GM18519 (cell line): ENCODE measurements around the gene S100PBP.

Source experiments
- ATAC-seq: cut with Tn5 transposase; IDR thresholded peaks from one replicate; pipeline ENCODE4 v1.9.1; 2021; ENCODE audit warnings: mild to moderate bottlenecking, moderate library complexity; ENCODE audit not compliant: unreplicated experiment, low FRiP score

S100PBP gene

GRCh38 chr1:32885676-32886003 lies 68.2 kb downstream of the S100PBP start:
- ATAC-seq: no peak

DNA sequence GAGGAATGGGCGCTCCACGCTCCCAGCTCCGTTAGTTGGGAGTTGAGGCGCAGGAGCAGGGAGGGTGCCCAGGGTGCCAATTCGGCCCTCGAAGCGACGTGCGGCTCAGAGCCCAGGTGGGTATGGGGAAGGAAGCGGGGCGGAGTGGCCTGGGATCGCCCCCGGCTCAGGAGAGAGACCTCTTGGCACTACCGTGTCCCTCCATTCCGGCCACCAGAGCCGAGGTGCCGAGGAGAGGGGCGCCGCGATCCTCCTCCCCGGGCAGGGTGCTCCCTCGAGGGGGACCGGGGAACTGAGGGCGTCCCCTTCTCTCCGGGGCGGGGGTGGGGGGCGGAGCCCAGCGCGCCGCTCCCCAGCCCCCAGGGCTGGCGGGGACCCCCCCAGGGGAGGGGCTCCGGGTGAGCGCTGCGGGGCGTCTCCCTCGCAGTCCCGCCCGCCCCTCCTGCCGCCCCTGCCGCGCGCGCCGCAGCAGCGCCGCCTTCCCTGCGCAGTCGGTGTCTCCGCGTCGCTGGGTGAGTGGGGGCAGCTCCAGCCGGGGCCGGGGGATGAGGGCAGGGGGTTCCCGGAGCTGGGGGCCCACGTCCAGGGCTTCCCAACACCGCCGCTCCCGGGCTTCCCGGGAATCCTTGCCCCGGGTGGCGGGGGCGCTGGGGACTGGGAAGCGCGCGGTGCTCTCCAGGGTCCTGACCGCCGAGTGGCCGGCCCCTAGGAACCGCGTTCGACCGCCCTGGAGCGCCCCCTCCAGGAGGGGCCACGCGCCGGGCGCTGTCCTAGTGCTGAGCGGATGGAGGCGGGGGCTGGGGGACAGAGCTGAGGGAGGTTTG lies 68.8 kb downstream of the S100PBP start, which contains the start of gene HPCA:
TSS of gene HPCA (plus strand) at position 488 of the 824 bp plus-strand sequence. CDS start 2,408 bp downstream, outside the sequence.
- no peak for ATAC-seq

DNA sequence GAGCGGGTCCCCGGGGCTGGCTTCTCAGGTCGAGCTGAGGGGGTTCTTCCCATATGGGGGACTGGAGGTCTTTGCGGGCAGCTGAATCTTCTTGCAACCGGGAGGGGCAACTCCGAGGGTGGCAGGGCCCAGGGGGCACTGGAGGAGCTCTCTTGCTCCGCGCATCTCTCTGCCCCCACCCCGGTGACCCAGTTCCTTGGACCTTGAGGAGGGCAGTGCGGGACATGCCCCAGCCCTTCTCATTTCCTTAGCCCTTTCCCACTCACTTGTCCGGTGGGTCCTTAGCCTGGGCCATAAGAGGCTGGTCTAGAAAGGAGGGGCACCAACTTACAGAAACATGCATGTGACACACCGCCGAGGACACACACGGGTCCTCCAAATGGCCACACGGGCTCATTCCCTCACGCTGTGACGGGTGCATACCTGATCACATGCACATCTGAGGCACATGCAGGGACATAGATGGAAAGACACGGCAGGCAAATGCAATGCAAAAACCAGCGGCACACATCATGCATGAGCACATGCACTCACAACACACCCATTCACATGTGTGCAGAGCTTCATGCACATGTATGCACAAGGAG lies 69.5 kb downstream of the S100PBP start:
- no peak for ATAC-seq

DNA sequence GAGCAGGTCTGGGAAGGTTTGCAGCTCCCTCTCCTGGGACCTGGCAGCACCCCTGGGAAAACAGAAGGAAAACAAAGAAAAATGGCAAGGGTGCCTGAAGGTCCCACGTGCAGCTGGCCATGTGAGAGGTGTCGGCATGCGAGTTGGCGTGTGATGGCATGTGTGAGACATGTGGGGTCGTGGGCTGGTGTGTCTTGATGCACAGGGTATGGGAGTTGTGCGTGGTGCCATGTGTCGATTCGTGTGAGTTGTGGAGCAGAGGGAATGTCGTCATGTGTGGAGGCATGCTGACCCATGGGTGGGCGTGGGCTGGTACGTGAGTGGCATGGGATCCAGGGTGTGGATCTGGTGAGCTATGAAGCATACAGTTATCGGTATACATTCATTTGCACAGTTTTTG lies 70.2 kb downstream of the S100PBP start:
- ATAC-seq: no peak

GRCh38 chr1:32888134-32888533 lies 70.7 kb downstream of the S100PBP start:
- no peak for ATAC-seq

GRCh38 chr1:32888677-32889420 lies 71.4 kb downstream of the S100PBP start:
- no peak for ATAC-seq

DNA sequence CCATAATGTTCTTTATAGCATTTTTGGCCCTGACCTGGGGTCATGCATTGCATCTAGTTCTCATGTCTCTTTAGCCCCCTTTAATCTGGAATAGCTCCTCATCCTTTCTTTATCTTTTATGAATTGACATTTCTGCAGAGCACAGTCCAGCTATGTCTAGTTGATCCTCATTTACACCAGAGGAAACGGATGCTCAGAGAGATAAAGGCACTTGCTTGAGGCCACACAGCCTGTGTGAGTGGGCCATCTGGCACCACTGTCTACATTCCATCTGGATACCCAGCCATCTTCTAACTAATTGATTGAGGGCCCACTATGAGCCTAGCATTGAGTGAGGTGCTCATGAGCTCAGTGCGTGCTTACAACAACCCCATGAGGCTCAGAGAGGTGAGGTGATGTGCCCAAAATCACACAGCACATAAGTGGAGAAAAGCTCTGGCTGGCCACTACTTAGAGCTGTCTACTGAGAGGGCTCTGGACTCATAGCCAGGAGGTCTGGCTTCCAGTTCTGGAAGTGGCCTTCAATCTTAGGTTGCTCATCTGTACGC lies 72.4 kb downstream of the S100PBP start:
- no peak for ATAC-seq

DNA sequence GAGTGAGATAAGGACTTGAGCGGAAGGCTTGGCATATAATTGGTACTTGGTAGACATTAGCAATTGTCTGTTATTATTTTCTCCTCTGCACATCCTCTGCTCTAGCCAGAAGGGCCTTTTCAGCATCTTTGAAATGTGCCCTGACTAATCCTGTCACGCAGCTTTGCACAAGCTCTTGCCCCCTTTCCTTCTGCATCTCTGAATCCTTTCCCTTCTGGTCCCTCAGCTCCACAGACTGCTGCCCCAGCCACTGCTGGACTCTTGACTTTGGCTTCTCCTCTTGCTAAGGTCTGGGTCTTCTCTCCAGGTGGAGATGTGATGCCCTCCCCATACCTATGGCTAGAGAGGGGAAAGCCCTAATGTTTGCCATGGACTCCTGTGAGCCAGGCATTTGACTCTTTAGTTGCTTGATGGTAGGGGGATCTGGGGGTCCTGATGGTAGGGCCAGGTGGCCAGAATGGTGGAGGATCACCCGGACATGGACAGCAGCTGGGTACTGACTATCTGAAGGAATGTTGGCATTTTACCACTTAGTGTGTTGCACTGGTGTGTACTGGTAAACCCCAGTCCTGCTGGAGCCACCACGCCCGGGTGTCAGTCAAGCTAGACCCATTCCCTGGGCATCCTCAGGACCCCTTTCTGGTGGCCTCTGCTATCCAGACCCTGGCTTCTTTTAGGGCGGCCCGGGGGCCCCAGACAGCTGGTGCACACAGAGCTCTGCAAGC lies 73.2 kb downstream of the S100PBP start:
- no peak for ATAC-seq

DNA sequence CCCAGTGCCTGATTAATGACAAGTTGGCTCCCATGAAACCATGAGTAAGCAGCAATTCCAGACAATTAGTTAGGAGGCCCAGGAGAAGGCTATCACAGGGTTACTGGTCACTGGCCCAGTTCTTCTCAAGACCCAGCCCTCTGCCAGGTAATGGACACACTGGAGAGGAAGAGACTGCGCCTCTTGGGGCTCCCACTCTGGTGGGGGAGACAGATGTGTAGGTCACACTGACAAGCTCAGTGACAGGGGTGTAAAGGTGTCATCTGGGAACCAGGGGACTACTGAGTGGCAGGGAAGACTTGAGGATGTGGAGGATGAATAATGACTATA lies 73.8 kb downstream of the S100PBP start:
- no peak for ATAC-seq

GRCh38 chr1:32891630-32892029 lies 74.2 kb downstream of the S100PBP start:
- ATAC-seq: no peak

DNA sequence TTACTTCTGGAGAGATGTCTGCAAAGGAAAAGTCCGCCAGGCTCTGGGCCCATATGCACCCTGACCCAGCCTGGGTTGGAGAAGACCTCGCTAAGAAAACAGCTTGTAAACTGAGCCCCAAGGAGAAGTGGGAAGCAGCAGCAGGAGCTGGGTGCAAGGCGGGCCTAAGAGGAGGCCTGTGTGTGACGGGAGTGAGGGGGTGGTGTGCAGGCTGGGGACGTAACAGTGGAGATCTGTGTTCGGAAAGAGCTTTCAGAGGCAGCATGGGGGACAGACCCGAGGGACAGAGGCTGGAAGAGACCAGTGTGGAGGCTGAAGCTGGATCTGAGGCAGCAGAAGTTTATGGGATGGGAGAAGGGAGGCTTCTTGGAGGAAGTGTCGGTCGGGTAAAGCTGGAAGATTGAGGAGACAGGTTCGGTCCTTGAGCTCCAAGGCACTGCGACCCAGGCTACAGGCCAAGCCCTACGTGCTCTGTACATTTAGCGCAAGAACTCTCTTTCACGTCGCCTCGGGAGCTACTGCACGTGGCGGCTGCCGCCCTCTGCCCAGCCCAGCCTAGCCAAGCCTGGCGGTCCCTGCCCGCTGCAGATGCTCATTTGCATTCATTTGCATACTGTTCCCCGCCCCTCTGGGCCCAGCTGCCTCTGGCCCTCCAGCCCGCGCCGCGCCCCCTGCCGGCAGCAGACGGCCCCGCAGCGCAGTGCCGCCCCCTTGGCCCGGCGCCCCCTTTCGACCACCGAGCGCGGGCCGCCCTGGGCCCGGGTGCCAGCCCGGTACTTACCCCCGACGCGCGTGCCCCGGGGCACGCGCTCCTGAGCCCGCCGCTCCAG lies 75.1 kb downstream of the S100PBP start:
- no peak for ATAC-seq

DNA sequence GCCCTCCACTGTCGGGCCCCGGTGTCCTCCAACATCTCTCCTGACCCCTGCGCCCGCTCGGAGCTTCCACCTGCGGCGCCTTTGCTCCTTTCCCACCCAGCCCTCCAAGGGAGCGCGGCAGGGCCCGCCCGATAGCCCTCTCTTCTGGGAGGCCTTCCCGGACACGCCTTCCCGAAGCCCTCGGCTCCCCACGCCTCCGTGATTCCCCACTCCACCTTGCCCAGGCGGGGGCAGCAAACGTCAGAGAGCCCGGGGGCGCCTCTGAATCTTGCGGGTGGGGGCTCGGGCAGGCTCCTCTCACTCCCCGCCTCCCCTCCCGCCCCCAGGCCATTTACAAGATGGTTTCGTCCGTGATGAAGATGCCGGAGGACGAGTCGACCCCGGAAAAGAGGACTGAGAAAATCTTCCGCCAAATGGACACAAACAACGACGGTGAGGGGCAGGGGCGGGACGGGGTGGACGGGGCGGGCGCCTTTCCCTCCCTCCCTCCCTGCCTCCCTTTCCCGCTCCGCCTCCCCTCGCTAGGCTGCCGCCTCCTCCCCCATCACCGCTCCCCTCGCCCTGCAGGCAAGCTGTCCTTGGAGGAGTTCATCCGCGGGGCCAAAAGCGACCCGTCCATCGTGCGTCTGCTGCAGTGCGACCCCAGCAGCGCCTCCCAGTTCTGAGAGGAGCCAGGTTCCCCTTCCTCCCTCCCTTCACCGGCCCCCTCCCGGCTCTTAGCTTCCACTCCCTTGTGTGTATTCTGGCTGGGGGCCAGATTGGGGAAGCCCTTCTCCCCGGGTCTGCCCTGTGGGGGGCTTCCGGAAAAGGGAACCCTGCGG lies 76.0 kb downstream of the S100PBP start:
- no peak for ATAC-seq

DNA sequence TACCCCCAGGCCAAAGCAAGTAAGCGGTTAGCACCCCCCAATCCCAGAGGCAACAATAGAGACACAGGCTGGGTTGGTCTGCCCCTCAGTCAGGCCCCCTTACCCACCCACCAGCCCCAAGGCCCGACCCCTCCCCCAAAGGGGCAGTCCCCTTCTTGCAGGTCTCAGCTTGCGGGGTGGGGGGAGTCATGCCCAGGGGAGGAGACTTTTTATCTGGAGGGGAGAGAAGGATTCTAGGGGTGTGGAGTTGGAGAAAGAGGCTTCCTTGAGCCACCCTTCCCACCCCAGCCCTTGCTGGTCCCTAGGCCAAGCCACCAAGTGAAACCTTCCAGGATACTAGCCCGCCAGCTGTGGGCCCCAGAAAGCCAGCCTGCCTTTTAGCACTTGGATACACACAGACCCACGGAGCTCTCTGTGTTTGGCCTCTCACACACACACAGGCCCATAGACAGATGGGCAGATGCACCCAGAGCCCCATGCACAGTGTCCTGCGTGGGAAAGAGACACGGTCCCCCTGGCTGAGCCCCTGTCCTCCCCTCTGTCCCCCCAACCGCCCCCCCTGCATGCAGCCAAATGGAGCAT lies 76.7 kb downstream of the S100PBP start:
- no peak for ATAC-seq

DNA sequence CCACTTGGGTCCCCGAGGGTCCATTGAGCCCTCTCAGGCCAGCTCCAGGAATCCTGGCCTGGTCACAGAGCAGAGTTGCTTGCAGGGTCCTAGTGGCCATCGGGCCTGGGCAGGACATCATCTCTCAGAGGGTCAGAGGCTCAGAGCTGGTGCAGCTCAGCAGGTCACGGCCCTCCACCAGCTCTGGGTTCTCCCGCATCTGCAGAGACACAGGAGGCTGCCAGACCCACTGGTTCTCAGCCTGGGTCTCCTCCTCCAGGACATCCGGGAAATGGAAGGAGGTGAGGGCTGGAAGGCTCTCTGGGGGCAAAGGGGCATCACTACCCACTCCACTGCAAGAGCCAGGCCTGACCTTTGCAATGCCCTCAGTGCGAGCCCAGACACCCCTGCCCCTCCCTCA lies 77.2 kb downstream of the S100PBP start:
- ATAC-seq: no peak

GRCh38 chr1:32895325-32896215 lies 78.1 kb downstream of the S100PBP start:
- ATAC-seq: no peak

DNA sequence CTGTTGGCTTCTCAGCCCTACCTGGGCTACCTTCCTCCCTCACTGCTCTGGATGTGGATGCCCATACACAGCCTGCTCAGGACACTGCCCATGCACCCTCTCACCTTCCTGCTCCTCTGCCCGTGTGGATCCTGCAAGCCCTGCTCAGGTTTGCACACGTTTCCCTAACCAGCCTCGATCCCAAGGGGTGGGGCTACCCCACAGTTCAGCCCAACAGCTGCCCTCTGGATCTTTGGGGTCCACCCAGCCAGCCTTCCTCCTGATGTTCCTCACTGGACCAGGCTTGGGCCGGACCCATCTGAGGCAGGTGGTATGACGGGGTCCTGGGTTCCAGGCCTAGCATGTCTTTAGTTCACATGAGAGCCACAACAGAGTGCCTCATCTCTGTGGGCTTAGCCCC lies 79.0 kb downstream of the S100PBP start:
- ATAC-seq: no peak
